HEK293T (cell line): ENCODE measurements around the gene MTHFD2.

Source experiments
- BHLHE40 ChIP-seq: fragments of 450-650 bp; IDR thresholded peaks from 2 replicates; pipeline ENCODE4 v1.6.1; 2016; ENCODE audit warnings: mild to moderate bottlenecking, moderate library complexity, borderline replicate concordance
- CTBP1 ChIP-seq: fragments of 450-650 bp; IDR thresholded peaks from 2 replicates; pipeline ENCODE4 v1.6.1; 2016; ENCODE audit warnings: borderline replicate concordance
- FOXA1 ChIP-seq: fragments of 450-650 bp; IDR thresholded peaks from 2 replicates; pipeline ENCODE4 v1.6.1; 2016; ENCODE audit warnings: mild to moderate bottlenecking
- FOXK2 ChIP-seq: fragments of 450-650 bp; IDR thresholded peaks from 2 replicates; pipeline ENCODE4 v1.6.1; 2016; ENCODE audit warnings: mild to moderate bottlenecking
- FOXM1 ChIP-seq: fragments of 450-650 bp; IDR thresholded peaks from 2 replicates; pipeline ENCODE4 v1.6.1; 2017; ENCODE audit warnings: mild to moderate bottlenecking, borderline replicate concordance
- HDGF ChIP-seq: fragments of 450-650 bp; IDR thresholded peaks from 2 replicates; pipeline ENCODE4 v1.6.1; 2017; ENCODE audit warnings: antibody characterized with exemption, borderline replicate concordance
- L3MBTL2 ChIP-seq: fragments of 450-650 bp; conservative IDR thresholded peaks from 2 replicates; pipeline ENCODE4 v1.6.1; 2016; ENCODE audit warnings: mild to moderate bottlenecking
- LEF1 ChIP-seq: fragments of 450-650 bp; IDR thresholded peaks from 2 replicates; pipeline ENCODE4 v1.6.1; 2017; ENCODE audit warnings: mild to moderate bottlenecking, borderline replicate concordance
- SP1 ChIP-seq: fragments of 450-650 bp; IDR thresholded peaks from 2 replicates; pipeline ENCODE4 v1.6.1; 2017
- SUZ12 ChIP-seq: fragments of 450-650 bp; IDR thresholded peaks from 2 replicates; pipeline ENCODE4 v1.6.1; 2016; ENCODE audit warnings: mild to moderate bottlenecking
- TARDBP ChIP-seq: fragments of 450-650 bp; IDR thresholded peaks from 2 replicates; pipeline ENCODE4 v1.6.1; 2016
- TF ChIP-seq, protein P1 (sequence below): fragments of 450-650 bp; IDR thresholded peaks from 2 replicates; pipeline ENCODE4 v1.6.1; 2016

GRCh38 chr2:74253971-74254310 lies 55.5 kb downstream of the MTHFD2 start:
- TF ChIP-seq BHLHE40: no peak
- no peak for TF ChIP-seq TARDBP
- no peak for TF ChIP-seq L3MBTL2
- no peak for TF ChIP-seq SP1
- TF ChIP-seq FOXM1: no peak
- TF ChIP-seq LEF1: no peak
- TF ChIP-seq HDGF: no peak
- TF ChIP-seq SUZ12: no peak
- no peak for TF ChIP-seq FOXA1
- TF ChIP-seq, protein P1, sequence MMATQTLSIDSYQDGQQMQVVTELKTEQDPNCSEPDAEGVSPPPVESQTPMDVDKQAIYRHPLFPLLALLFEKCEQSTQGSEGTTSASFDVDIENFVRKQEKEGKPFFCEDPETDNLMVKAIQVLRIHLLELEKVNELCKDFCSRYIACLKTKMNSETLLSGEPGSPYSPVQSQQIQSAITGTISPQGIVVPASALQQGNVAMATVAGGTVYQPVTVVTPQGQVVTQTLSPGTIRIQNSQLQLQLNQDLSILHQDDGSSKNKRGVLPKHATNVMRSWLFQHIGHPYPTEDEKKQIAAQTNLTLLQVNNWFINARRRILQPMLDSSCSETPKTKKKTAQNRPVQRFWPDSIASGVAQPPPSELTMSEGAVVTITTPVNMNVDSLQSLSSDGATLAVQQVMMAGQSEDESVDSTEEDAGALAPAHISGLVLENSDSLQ: no peak
- no peak for TF ChIP-seq FOXK2
- no peak for TF ChIP-seq CTBP1
